GM12878 (cell line): ENCODE results near the gene PPP1R1A.

ENCODE experiments used
- CHD1 ChIP-seq: IDR thresholded peaks from 2 replicates; pipeline ENCODE4 v1.6.1; 2012; ENCODE audit warnings: low read depth, low read length, improper control_type of control experiment
- CHD2 ChIP-seq: IDR thresholded peaks from 2 replicates; pipeline ENCODE4 v1.6.1; 2011; ENCODE audit warnings: low read depth, low read length, improper control_type of control experiment, borderline replicate concordance
- IKZF2 ChIP-seq, 2 experiments: fragments of 450-650 bp; IDR thresholded peaks; 2 replicates each; pipeline ENCODE4 v1.6.1; 2017; ENCODE audit warnings: mild to moderate bottlenecking in 2 of 2, moderate library complexity in 2 of 2
- JUNB ChIP-seq: IDR thresholded peaks from 2 replicates; pipeline ENCODE4 v1.6.1; 2016; ENCODE audit warnings: antibody characterized with exemption, mild to moderate bottlenecking
- NFIC ChIP-seq: IDR thresholded peaks from 2 replicates; pipeline ENCODE4 v1.6.1; 2012; ENCODE audit warnings: low read depth, mild to moderate bottlenecking, inconsistent platforms, low read length, moderate library complexity
- TCF12 ChIP-seq: IDR thresholded peaks from 2 replicates; pipeline ENCODE4 v1.6.1; 2011; ENCODE audit warnings: low read depth, mild to moderate bottlenecking, low read length
- TF ChIP-seq, protein P1 (sequence below): IDR thresholded peaks from 2 replicates; pipeline ENCODE4 v1.6.1; 2012; ENCODE audit warnings: mild to moderate bottlenecking, low read depth, low read length
- TF ChIP-seq, protein P2 (sequence below), 3 experiments: IDR thresholded peaks in 2 of 3; conservative IDR thresholded peaks in 1 of 3; 2 replicates each; pipeline ENCODE4 v1.5.1; 2011; ENCODE audit warnings: low read depth in 3 of 3, low read length in 3 of 3, mild to moderate bottlenecking in 3 of 3, control low read depth in 2 of 3, moderate library complexity in 2 of 3, inconsistent platforms in 1 of 3, mixed read lengths in 1 of 3; ENCODE audit not compliant: control insufficient read depth in 2 of 3, insufficient read depth in 1 of 3; ENCODE audit errors: extremely low read depth in 1 of 3
- TF ChIP-seq, protein P3 (sequence below): IDR thresholded peaks from 2 replicates; pipeline ENCODE4 v1.6.1; 2012; ENCODE audit warnings: low read length, inconsistent platforms

DNA sequence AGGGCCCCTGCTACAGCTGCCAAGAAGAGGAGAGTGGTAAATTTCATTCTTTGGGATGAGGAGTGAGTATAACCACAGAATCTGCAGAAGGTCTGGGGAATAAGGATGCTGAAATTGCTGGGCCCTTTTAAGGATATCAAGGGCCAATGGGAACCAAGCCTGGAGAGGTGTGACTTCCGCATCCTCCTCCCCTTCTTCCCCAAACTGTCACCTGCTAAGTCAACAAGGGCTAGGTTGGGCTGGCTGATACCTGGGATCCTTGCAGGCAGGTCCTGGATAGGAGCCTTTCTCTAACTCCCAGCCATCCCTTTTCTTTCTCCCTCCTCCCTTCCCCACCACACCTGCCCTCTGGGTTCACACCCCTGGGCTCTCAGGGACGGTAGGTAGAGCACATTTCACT is 46.3 kb upstream of the PPP1R1A start, which contains the start of gene LACRT:
- TF ChIP-seq, protein P1, sequence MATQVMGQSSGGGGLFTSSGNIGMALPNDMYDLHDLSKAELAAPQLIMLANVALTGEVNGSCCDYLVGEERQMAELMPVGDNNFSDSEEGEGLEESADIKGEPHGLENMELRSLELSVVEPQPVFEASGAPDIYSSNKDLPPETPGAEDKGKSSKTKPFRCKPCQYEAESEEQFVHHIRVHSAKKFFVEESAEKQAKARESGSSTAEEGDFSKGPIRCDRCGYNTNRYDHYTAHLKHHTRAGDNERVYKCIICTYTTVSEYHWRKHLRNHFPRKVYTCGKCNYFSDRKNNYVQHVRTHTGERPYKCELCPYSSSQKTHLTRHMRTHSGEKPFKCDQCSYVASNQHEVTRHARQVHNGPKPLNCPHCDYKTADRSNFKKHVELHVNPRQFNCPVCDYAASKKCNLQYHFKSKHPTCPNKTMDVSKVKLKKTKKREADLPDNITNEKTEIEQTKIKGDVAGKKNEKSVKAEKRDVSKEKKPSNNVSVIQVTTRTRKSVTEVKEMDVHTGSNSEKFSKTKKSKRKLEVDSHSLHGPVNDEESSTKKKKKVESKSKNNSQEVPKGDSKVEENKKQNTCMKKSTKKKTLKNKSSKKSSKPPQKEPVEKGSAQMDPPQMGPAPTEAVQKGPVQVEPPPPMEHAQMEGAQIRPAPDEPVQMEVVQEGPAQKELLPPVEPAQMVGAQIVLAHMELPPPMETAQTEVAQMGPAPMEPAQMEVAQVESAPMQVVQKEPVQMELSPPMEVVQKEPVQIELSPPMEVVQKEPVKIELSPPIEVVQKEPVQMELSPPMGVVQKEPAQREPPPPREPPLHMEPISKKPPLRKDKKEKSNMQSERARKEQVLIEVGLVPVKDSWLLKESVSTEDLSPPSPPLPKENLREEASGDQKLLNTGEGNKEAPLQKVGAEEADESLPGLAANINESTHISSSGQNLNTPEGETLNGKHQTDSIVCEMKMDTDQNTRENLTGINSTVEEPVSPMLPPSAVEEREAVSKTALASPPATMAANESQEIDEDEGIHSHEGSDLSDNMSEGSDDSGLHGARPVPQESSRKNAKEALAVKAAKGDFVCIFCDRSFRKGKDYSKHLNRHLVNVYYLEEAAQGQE: no peak
- TF ChIP-seq JUNB (no peak), CHD1 (no peak), CHD2 (no peak), NFIC (no peak), TCF12 (no peak), IKZF2 (IDR thresholded peaks at IDR 0.05) (no peak)
- TF ChIP-seq, protein P2, sequence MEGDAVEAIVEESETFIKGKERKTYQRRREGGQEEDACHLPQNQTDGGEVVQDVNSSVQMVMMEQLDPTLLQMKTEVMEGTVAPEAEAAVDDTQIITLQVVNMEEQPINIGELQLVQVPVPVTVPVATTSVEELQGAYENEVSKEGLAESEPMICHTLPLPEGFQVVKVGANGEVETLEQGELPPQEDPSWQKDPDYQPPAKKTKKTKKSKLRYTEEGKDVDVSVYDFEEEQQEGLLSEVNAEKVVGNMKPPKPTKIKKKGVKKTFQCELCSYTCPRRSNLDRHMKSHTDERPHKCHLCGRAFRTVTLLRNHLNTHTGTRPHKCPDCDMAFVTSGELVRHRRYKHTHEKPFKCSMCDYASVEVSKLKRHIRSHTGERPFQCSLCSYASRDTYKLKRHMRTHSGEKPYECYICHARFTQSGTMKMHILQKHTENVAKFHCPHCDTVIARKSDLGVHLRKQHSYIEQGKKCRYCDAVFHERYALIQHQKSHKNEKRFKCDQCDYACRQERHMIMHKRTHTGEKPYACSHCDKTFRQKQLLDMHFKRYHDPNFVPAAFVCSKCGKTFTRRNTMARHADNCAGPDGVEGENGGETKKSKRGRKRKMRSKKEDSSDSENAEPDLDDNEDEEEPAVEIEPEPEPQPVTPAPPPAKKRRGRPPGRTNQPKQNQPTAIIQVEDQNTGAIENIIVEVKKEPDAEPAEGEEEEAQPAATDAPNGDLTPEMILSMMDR (IDR thresholded peaks at IDR 0.05 in 2 of 3, conservative IDR thresholded peaks at IDR 0.05 in 1 of 3; ENCODE audit: control insufficient read depth in 2 of 3, extremely low read depth in 1 of 3, insufficient read depth in 1 of 3, low read depth in 3 of 3, low read length in 3 of 3): no peak
- TF ChIP-seq, protein P3, sequence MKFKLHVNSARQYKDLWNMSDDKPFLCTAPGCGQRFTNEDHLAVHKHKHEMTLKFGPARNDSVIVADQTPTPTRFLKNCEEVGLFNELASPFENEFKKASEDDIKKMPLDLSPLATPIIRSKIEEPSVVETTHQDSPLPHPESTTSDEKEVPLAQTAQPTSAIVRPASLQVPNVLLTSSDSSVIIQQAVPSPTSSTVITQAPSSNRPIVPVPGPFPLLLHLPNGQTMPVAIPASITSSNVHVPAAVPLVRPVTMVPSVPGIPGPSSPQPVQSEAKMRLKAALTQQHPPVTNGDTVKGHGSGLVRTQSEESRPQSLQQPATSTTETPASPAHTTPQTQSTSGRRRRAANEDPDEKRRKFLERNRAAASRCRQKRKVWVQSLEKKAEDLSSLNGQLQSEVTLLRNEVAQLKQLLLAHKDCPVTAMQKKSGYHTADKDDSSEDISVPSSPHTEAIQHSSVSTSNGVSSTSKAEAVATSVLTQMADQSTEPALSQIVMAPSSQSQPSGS: no peak
